Sigmoid colon (tissue), 7 donors: ENCODE measurements around the gene PPID. TPM values are rescaled to one million over a fixed set of nuclear protein-coding genes. Genes with fewer than 3 reads are reported as not detected.

ENCODE experiments used
- DNase-seq: peaks from one replicate; pipeline ENCODE4 v3.0.0-alpha.2; 2019
- H3K27ac ChIP-seq, 4 donors: fragments of 200-600 bp; sonication (generic); one replicate each; pipeline ENCODE4 v1.5.1; 2016 to 2019; ENCODE audit warnings: mild to moderate bottlenecking in 1 of 4
- H3K27me3 ChIP-seq, 3 donors: fragments of 200-600 bp; sonication (generic); one replicate each; pipeline ENCODE4 v1.5.1; 2019; ENCODE audit warnings: mild to moderate bottlenecking in 1 of 3
- H3K36me3 ChIP-seq, 4 donors: fragments of 200-600 bp; sonication (generic); one replicate each; pipeline ENCODE4 v1.5.1; 2016 to 2019
- H3K4me1 ChIP-seq, 4 donors: fragments of 200-600 bp; sonication (generic); one replicate each; pipeline ENCODE4 v1.5.1; 2017 to 2019
- H3K4me3 ChIP-seq, 4 donors: fragments of 200-600 bp; sonication (generic); one replicate each; pipeline ENCODE4 v1.5.1; 2017 to 2019; ENCODE audit warnings: mild to moderate bottlenecking in 2 of 4, moderate library complexity in 1 of 4
- H3K9me3 ChIP-seq, 4 donors: fragments of 200-600 bp in 3 of 4; sonication (generic) in 3 of 4; one replicate each; pipeline versions ENCODE4 v1.5.1 to v1.6.1; 2013 to 2019
- CTCF ChIP-seq, 4 experiments: fragments of 450-650 bp in 3 of 4; fragments of 200-600 bp in 1 of 4; IDR thresholded peaks; one replicate each; pipeline ENCODE4 v1.5.1; 2016 to 2019; ENCODE audit warnings: antibody characterized with exemption in 4 of 4, mild to moderate bottlenecking in 3 of 4, moderate library complexity in 2 of 4
- EP300 ChIP-seq, 4 donors: sonication (generic); formaldehyde crosslinking; IDR thresholded peaks; one replicate each; pipeline ENCODE4 v1.6.1; 2017; ENCODE audit warnings: antibody characterized with exemption in 4 of 4
- POLR2A ChIP-seq, 2 donors: fragments of 450-650 bp; IDR thresholded peaks; one replicate each; pipeline ENCODE4 v1.6.1; 2016; ENCODE audit warnings: antibody characterized with exemption in 2 of 2, mild to moderate bottlenecking in 2 of 2, moderate library complexity in 2 of 2
- POLR2AphosphoS5 ChIP-seq, 4 donors: sonication (generic); formaldehyde crosslinking; IDR thresholded peaks; one replicate each; pipeline ENCODE4 v1.6.1; 2017; ENCODE audit warnings: antibody characterized with exemption in 4 of 4
- WGBS, 2 donors: extraction: QIAGEN DNeasy Blood & Tissue Kit; methylation state at CpG; one replicate each; pipeline ENCODE4 v1.1.7; 2013; 5-methylcytosine and 5-hydroxymethylcytosine counted together
- intact Hi-C: fragments of 100-400 bp; cut with DNase I; formaldehyde crosslinking; loops from one replicate; pipeline ENCODE4 v1.15.1; 2023
- polyA plus RNA-seq, 3 donors: library from polyadenylated mRNA; stranded (reverse); fragments of 200-250 nt; gene quantifications; one replicate each; pipeline ENCODE4 v1.2.3, GENCODE V29; 2013
- total RNA-seq, 4 donors: library from RNA; depleted of rRNA; stranded (reverse); fragments of >200 nt; gene quantifications; one replicate each; pipeline ENCODE4 v1.1.0, GENCODE V29; 2016
- donor health status: healthy with polysubstance abuse.
- donor health status: Bipolar disorder and iron deficiency.
- donor health status: healthy.

PPID gene
- total RNA-seq (10 to 100 TPM; 17.8 to 54.8 (median 28.6) TPM), polyA plus RNA-seq (10 to 100 TPM; 17.4 to 30.1 (median 26.6) TPM)

- H3K9me3 ChIP-seq = no peaks in the 10 kb centered on the region
- H3K4me3 ChIP-seq = peak within 1 kb of the TSS; percentile 61 to 85 (median 72)
- peaks cover 6 to 24% (median 8%) of the 10 kb centered on the region in 4 donors for H3K36me3 ChIP-seq
- intact Hi-C loops = loop anchor here (2.0 to 5.0 kb wide), 3 partner anchors 46 to 479 kb away; partner anchors contain the start of gene FNIP2
- peak; percentile 88 for DNase-seq
- 0% methylated on average over 65 of the region's 65 CpGs for WGBS, 2 donors
- H3K27me3 ChIP-seq = no peaks in the 10 kb centered on the region
- peaks cover 0 to 14% (median 11%) of the 10 kb centered on the region in 4 donors for H3K4me1 ChIP-seq
- H3K27ac ChIP-seq = peak within 1 kb of the TSS; percentile 82 to 92 (median 89)
- TF ChIP-seq POLR2A (IDR thresholded peaks at IDR 0.05) = peak; percentile 68 to 70
- peak; percentile 77 to 90 (median 84) for TF ChIP-seq POLR2AphosphoS5 (IDR thresholded peaks at IDR 0.05)
- TF ChIP-seq EP300 (IDR thresholded peaks at IDR 0.05) = peak in 1 of 4 donors; percentile 1
- no peak for TF ChIP-seq CTCF (IDR thresholded peaks at IDR 0.05)
These were observed at the start of gene PPID for GRCh38 chr4:158722917-158723793. TSS of gene PPID (minus strand) at chr4:158723396. CDS start at chr4:158723288, 108 bp downstream.

DNA sequence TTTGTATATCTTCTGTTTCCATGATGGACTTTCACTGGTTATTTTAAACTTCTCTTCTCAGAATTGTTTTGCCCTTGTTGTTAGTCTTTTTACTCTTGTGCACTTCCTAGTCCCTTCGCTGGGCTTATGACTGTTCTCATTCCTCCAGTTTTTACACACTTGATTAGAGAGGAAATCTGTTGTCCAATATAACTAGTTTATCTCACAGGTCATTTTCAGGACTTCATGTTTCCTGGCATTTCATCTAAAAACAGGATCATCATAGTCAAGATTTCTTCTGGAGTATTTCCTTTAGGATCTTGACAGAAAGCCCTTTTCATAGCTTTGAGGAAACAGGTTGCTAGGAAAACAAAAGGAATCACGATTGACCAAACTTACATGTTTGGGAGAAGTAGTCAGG, 48.6 kb upstream of the PPID start:
- Histone ChIP-seq H3K4me3 (no peak overlapping the region), H3K4me1 (peaks cover 0 to 59% (median 35%) of the 10 kb centered on the region in 4 donors), H3K9me3 (no peaks in the 10 kb centered on the region), H3K27ac (peak overlapping the region in 3 of 4 donors; percentile 10 to 45 (median 36)), H3K27me3 (no peaks in the 10 kb centered on the region), H3K36me3 (no peaks in the 10 kb centered on the region)
- no peak for DNase-seq
- no peak for TF ChIP-seq POLR2AphosphoS5 (IDR thresholded peaks at IDR 0.05)
- no peak for TF ChIP-seq POLR2A (IDR thresholded peaks at IDR 0.05)
- TF ChIP-seq EP300 (IDR thresholded peaks at IDR 0.05) = no peak
- TF ChIP-seq CTCF (IDR thresholded peaks at IDR 0.05) = no peak
- WGBS, 2 donors = 13 to 62% methylated on average over 2 of the region's 2 CpGs
- intact Hi-C loops = no loop called here

GRCh38 chr4:158770671-158771070, 47.5 kb upstream of the PPID start:
- WGBS, 2 donors = 36 to 81% methylated on average over 5 of the region's 5 CpGs
- TF ChIP-seq CTCF (IDR thresholded peaks at IDR 0.05) = no peak
- TF ChIP-seq POLR2AphosphoS5 (IDR thresholded peaks at IDR 0.05) = no peak
- no peak for TF ChIP-seq POLR2A (IDR thresholded peaks at IDR 0.05)
- no peak for TF ChIP-seq EP300 (IDR thresholded peaks at IDR 0.05)
- Histone ChIP-seq H3K4me1 (peaks cover 0 to 56% (median 32%) of the 10 kb centered on the region in 4 donors), H3K9me3 (no peaks in the 10 kb centered on the region), H3K36me3 (no peaks in the 10 kb centered on the region), H3K4me3 (peak overlapping the region in 1 of 4 donors; percentile 91), H3K27ac (peak overlapping the region in 3 of 4 donors; percentile 4 to 93 (median 27)), H3K27me3 (no peaks in the 10 kb centered on the region)
- intact Hi-C loops = no loop called here
- no peak for DNase-seq

GRCh38 chr4:158769175-158769921, 46.2 kb upstream of the PPID start:
- WGBS, 2 donors = 1% methylated on average over 49 of the region's 49 CpGs
- H3K9me3 ChIP-seq = no peaks in the 10 kb centered on the region
- peaks cover 0 to 44% (median 25%) of the 10 kb centered on the region in 4 donors for H3K4me1 ChIP-seq
- no peaks in the 10 kb centered on the region for H3K36me3 ChIP-seq
- no peak for TF ChIP-seq EP300 (IDR thresholded peaks at IDR 0.05)
- TF ChIP-seq CTCF (IDR thresholded peaks at IDR 0.05) = no peak
- peak in 2 of 4 donors; percentile 14 to 25 for TF ChIP-seq POLR2AphosphoS5 (IDR thresholded peaks at IDR 0.05)
- no peak for TF ChIP-seq POLR2A (IDR thresholded peaks at IDR 0.05)
- H3K4me3 ChIP-seq = peak overlapping the region; percentile 83 to 91 (median 90)
- intact Hi-C loops = loop anchor here (2.0 to 5.0 kb wide), 3 partner anchors 43 to 97 kb away; partner anchors contain the start of genes C4orf46, ETFDH and PPID
- H3K27ac ChIP-seq = peak overlapping the region; percentile 90 to 93 (median 92)
- peak; percentile 77 for DNase-seq
- no peaks in the 10 kb centered on the region for H3K27me3 ChIP-seq
